ENCODE measurements around the gene NSFL1C.

- TF ChIP-seq CTCF (IDR thresholded peaks at IDR 0.05) (no peak), POLR2A (IDR thresholded peaks at IDR 0.05; ENCODE audit: low read depth) (no peak), POLR2AphosphoS5 (IDR thresholded peaks at IDR 0.05) (no peak)
Measured at GRCh38 chr20:1472556-1473245, 6.1 kb upstream of the NSFL1C start.
